HG03139 (cell line): ENCODE measurements around the gene GOLGB1.
A peak's percentile ranks its signal among the peaks of the same experiment; 100 is the strongest.
"Not testable (repeated sequence)": the region's sequence is repeated elsewhere in the genome, so short reads cannot be mapped to it uniquely, and the experiment has no call there.

ENCODE experiments used
- ATAC-seq: cut with Tn5 transposase; IDR thresholded peaks from one replicate; pipeline ENCODE4 v1.9.1; 2021; ENCODE audit not compliant: unreplicated experiment

The GOLGB1 gene

GRCh38 chr3:121749276-121750086, at the start of gene GOLGB1:
Gene GOLGB1, minus strand, starts transcription at chr3:121749741. Its CDS starts 18,770 bp downstream, at chr3:121730971.
- ATAC-seq, result peak; percentile 97

GRCh38 chr3:121796970-121797369, 47.4 kb upstream of the GOLGB1 start:
- ATAC-seq, result no peak

GRCh38 chr3:121794264-121794983, 44.9 kb upstream of the GOLGB1 start:
- no peak for ATAC-seq

GRCh38 chr3:121793078-121793477, 43.5 kb upstream of the GOLGB1 start:
- no peak for ATAC-seq

- ATAC-seq, result no peak
These were observed 36.9 kb upstream of the GOLGB1 start for GRCh38 chr3:121786485-121786884.

- ATAC-seq, result not testable (repeated sequence)
These were observed 33.2 kb upstream of the GOLGB1 start for GRCh38 chr3:121782784-121783183.

GRCh38 chr3:121781611-121782010, 32.1 kb upstream of the GOLGB1 start:
- no peak for ATAC-seq

GRCh38 chr3:121775095-121775494, 25.6 kb upstream of the GOLGB1 start:
- not testable (repeated sequence) for ATAC-seq

- no peak for ATAC-seq
These were observed 19.7 kb upstream of the GOLGB1 start for GRCh38 chr3:121769246-121769645.

- no peak for ATAC-seq
These were observed 18.9 kb upstream of the GOLGB1 start for GRCh38 chr3:121768452-121768851.

GRCh38 chr3:121759541-121760202, 10.1 kb upstream of the GOLGB1 start:
- ATAC-seq, result no peak

GRCh38 chr3:121758727-121759450, 9.3 kb upstream of the GOLGB1 start:
- ATAC-seq, result no peak

GRCh38 chr3:121757812-121758545, 8.4 kb upstream of the GOLGB1 start:
- no peak for ATAC-seq

GRCh38 chr3:121757087-121757811, 7.7 kb upstream of the GOLGB1 start:
- no peak for ATAC-seq

GRCh38 chr3:121752772-121753171, 3.2 kb upstream of the GOLGB1 start:
- ATAC-seq, result no peak

- ATAC-seq, result no peak
These were observed 2.7 kb upstream of the GOLGB1 start for GRCh38 chr3:121752261-121752660.

- ATAC-seq, result no peak
These were observed 510 bp upstream of the GOLGB1 start for GRCh38 chr3:121750087-121750415.

GRCh38 chr3:121748680-121749275, 763 bp downstream of the GOLGB1 start:
- ATAC-seq, result no peak

- ATAC-seq, result no peak
These were observed 1.6 kb downstream of the GOLGB1 start for GRCh38 chr3:121747976-121748375.
